ENCODE results near the gene SOWAHC.

Gene SOWAHC

GRCh38 chr2:109647636-109648035 lies 33.5 kb downstream of the SOWAHC start:
- no peak overlapping the region for H3K4me3 ChIP-seq
- no peaks in the 10 kb centered on the region for H3K9me3 ChIP-seq (ENCODE audit: low read depth, low read length)
- H3K36me3 ChIP-seq (ENCODE audit: insufficient read depth, low read length), result no peaks in the 10 kb centered on the region
- no peak for DNase-seq (ENCODE audit: low read depth, low spot score)
- no peak overlapping the region for H3K27ac ChIP-seq
- H3K9ac ChIP-seq (ENCODE audit: insufficient read length), result no peak overlapping the region
- TF ChIP-seq FOXP2 (optimal IDR thresholded peaks at IDR 0.05; ENCODE audit: control extremely low read depth, extremely low read length, insufficient read depth) (no peak), POLR2AphosphoS5 (IDR thresholded peaks at IDR 0.05; ENCODE audit: borderline replicate concordance, low read depth, low read length) (no peak), EZH2 (IDR thresholded peaks at IDR 0.05) (no peak)

GRCh38 chr2:109648041-109648527 lies 33.9 kb downstream of the SOWAHC start:
- TF ChIP-seq POLR2AphosphoS5 (IDR thresholded peaks at IDR 0.05; ENCODE audit: borderline replicate concordance, low read depth, low read length) (no peak), FOXP2 (optimal IDR thresholded peaks at IDR 0.05; ENCODE audit: control extremely low read depth, extremely low read length, insufficient read depth) (no peak), EZH2 (IDR thresholded peaks at IDR 0.05) (no peak)
- H3K4me3 ChIP-seq, result no peak overlapping the region
- no peak overlapping the region for H3K27ac ChIP-seq
- no peak overlapping the region for H3K9ac ChIP-seq (ENCODE audit: insufficient read length)
- DNase-seq (ENCODE audit: low read depth, low spot score), result no peak
- no peaks in the 10 kb centered on the region for H3K36me3 ChIP-seq (ENCODE audit: insufficient read depth, low read length)
- no peaks in the 10 kb centered on the region for H3K9me3 ChIP-seq (ENCODE audit: low read depth, low read length)

- DNase-seq (ENCODE audit: low read depth, low spot score), result no peak
- Histone ChIP-seq H3K27ac (no peak overlapping the region), H3K9ac (ENCODE audit: insufficient read length) (no peak overlapping the region), H3K9me3 (ENCODE audit: low read depth, low read length) (no peaks in the 10 kb centered on the region), H3K4me3 (no peak overlapping the region), H3K36me3 (ENCODE audit: insufficient read depth, low read length) (no peaks in the 10 kb centered on the region)
- no peak for TF ChIP-seq FOXP2 (optimal IDR thresholded peaks at IDR 0.05; ENCODE audit: control extremely low read depth, extremely low read length, insufficient read depth)
- TF ChIP-seq POLR2AphosphoS5 (IDR thresholded peaks at IDR 0.05; ENCODE audit: borderline replicate concordance, low read depth, low read length), result no peak
- TF ChIP-seq EZH2 (IDR thresholded peaks at IDR 0.05), result no peak
Observed at GRCh38 chr2:109649736-109650695, 35.9 kb downstream of the SOWAHC start.

DNA sequence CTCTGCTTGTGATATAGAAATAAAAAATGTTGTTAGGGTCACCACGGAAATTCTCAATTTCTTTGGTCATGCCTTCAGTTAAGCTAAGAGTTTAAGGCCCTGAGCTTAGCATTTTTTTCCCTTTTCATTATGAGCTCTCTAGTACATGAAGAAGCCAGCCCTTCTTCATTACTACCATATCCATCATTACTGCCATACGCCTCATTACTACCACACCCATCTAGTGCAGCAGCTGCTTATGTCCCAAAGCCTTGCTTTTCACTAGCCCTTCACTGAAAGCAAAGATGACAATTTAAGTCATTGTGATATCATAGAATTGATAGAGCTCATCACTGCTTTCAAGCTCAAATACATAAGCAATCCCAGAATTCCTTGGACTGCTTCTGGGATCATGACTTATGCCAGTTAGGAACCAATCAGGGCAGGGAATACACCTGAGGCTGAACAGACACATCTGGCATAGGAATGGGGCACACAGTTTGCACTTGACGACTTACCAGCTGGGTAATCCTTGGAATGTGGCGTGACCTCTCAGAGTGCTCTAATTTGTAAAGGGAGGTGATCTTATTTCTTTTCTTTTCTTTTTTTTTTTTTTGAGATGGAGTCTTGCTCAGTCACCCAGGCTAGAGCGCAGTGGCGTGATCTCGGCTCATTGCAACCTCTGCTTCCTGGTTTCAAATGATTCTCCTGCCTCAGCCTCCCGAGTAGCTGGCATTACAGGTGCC lies 40.3 kb downstream of the SOWAHC start:
- no peak for DNase-seq (ENCODE audit: low read depth, low spot score)
- no peak overlapping the region for H3K9ac ChIP-seq (ENCODE audit: insufficient read length)
- no peaks in the 10 kb centered on the region for H3K36me3 ChIP-seq (ENCODE audit: insufficient read depth, low read length)
- no peaks in the 10 kb centered on the region for H3K9me3 ChIP-seq (ENCODE audit: low read depth, low read length)
- H3K4me3 ChIP-seq, result no peak overlapping the region
- H3K27ac ChIP-seq, result no peak overlapping the region
- TF ChIP-seq FOXP2 (optimal IDR thresholded peaks at IDR 0.05; ENCODE audit: control extremely low read depth, extremely low read length, insufficient read depth), result no peak
- TF ChIP-seq POLR2AphosphoS5 (IDR thresholded peaks at IDR 0.05; ENCODE audit: borderline replicate concordance, low read depth, low read length), result no peak
- TF ChIP-seq EZH2 (IDR thresholded peaks at IDR 0.05), result no peak

DNA sequence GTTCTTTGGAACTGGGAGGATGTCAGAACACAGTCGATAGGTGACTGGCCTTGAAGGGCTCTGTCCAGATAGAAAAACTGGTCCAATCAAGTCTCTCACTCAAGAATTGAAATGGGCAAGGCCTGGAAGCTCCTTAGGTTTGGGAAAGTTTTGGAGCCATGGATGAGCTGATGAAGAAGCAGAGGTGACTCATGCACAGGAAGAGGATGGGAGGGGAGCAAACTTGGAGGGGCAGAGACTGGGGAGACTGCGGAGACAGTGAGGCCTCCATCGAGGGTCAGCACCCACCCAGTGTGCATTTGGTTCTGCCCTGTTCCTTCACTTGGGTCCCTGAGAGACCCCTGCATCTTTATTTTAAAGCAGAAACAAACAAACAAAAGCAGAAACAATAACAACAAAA lies 41.1 kb downstream of the SOWAHC start:
- Histone ChIP-seq H3K27ac (no peak overlapping the region), H3K9ac (ENCODE audit: insufficient read length) (no peak overlapping the region), H3K9me3 (ENCODE audit: low read depth, low read length) (no peaks in the 10 kb centered on the region), H3K36me3 (ENCODE audit: insufficient read depth, low read length) (no peaks in the 10 kb centered on the region), H3K4me3 (no peak overlapping the region)
- no peak for TF ChIP-seq EZH2 (IDR thresholded peaks at IDR 0.05)
- TF ChIP-seq POLR2AphosphoS5 (IDR thresholded peaks at IDR 0.05; ENCODE audit: borderline replicate concordance, low read depth, low read length), result no peak
- no peak for TF ChIP-seq FOXP2 (optimal IDR thresholded peaks at IDR 0.05; ENCODE audit: control extremely low read depth, extremely low read length, insufficient read depth)
- no peak for DNase-seq (ENCODE audit: low read depth, low spot score)

GRCh38 chr2:109659396-109660045 lies 45.4 kb downstream of the SOWAHC start:
- no peaks in the 10 kb centered on the region for H3K36me3 ChIP-seq (ENCODE audit: insufficient read depth, low read length)
- no peak overlapping the region for H3K4me3 ChIP-seq
- TF ChIP-seq EZH2 (IDR thresholded peaks at IDR 0.05), result no peak
- TF ChIP-seq POLR2AphosphoS5 (IDR thresholded peaks at IDR 0.05; ENCODE audit: borderline replicate concordance, low read depth, low read length), result no peak
- TF ChIP-seq FOXP2 (optimal IDR thresholded peaks at IDR 0.05; ENCODE audit: control extremely low read depth, extremely low read length, insufficient read depth), result no peak

GRCh38 chr2:109660046-109660860 lies 46.1 kb downstream of the SOWAHC start:
- no peaks in the 10 kb centered on the region for H3K36me3 ChIP-seq (ENCODE audit: insufficient read depth, low read length)
- H3K4me3 ChIP-seq, result no peak overlapping the region
- H3K9me3 ChIP-seq (ENCODE audit: low read depth, low read length), result no peaks in the 10 kb centered on the region
- no peak for TF ChIP-seq FOXP2 (optimal IDR thresholded peaks at IDR 0.05; ENCODE audit: control extremely low read depth, extremely low read length, insufficient read depth)
- TF ChIP-seq POLR2AphosphoS5 (IDR thresholded peaks at IDR 0.05; ENCODE audit: borderline replicate concordance, low read depth, low read length), result no peak
- no peak for TF ChIP-seq EZH2 (IDR thresholded peaks at IDR 0.05)
- no peak overlapping the region for H3K9ac ChIP-seq (ENCODE audit: insufficient read length)
- no peak for DNase-seq (ENCODE audit: low read depth, low spot score)
- H3K27ac ChIP-seq, result no peak overlapping the region

More at GRCh38 chr2:109659396-109660045, 45.4 kb downstream of the SOWAHC start:
- no peak for DNase-seq (ENCODE audit: low read depth, low spot score)
- Histone ChIP-seq H3K9me3 (ENCODE audit: low read depth, low read length) (no peaks in the 10 kb centered on the region), H3K27ac (no peak overlapping the region), H3K9ac (ENCODE audit: insufficient read length) (no peak overlapping the region)
